ENCODE results near the gene ANO2. TPM values are rescaled to one million over a fixed set of nuclear protein-coding genes. Genes with fewer than 3 reads are reported as not detected.

ANO2 gene
- total RNA-seq, 6 experiments from 2014 or later, result 0.15 to 0.51 (median 0.25) TPM; not detected in 3

GRCh38 chr12:5622280-5622679 lies 322.8 kb downstream of the ANO2 start:
- TF ChIP-seq CTCF (IDR thresholded peaks at IDR 0.05), result no peak
- Mint-ChIP-seq H3K4me3 (no peak overlapping the region), H3K27ac (no peak overlapping the region), H3K9me3 (peaks cover 4% of the 10 kb centered on the region; the same call in 1 of the 2 replicates), H3K27me3 (ENCODE audit: insufficient read depth) (peaks cover 33% of the 10 kb centered on the region), H3K36me3 (ENCODE audit: low read depth) (no peaks in the 10 kb centered on the region), H3K4me1 (ENCODE audit: low read depth) (no peaks in the 10 kb centered on the region)
- no peak for DNase-seq

- TF ChIP-seq CTCF (IDR thresholded peaks at IDR 0.05), result no peak
- Mint-ChIP-seq H3K27ac (no peak overlapping the region), H3K36me3 (ENCODE audit: low read depth) (no peaks in the 10 kb centered on the region), H3K9me3 (peaks cover 4% of the 10 kb centered on the region; the same call in 1 of the 2 replicates), H3K27me3 (ENCODE audit: insufficient read depth) (peaks cover 31% of the 10 kb centered on the region), H3K4me3 (no peak overlapping the region), H3K4me1 (ENCODE audit: low read depth) (no peaks in the 10 kb centered on the region)
- DNase-seq, result no peak
These were observed 323.7 kb downstream of the ANO2 start for GRCh38 chr12:5621329-5621728.

- H3K27ac Mint-ChIP-seq, result no peak overlapping the region
- H3K27me3 Mint-ChIP-seq (ENCODE audit: insufficient read depth), result peaks cover 26% of the 10 kb centered on the region
- TF ChIP-seq CTCF (IDR thresholded peaks at IDR 0.05), result no peak
- peaks cover 4% of the 10 kb centered on the region; the same call in 1 of the 2 replicates for H3K9me3 Mint-ChIP-seq
- no peaks in the 10 kb centered on the region for H3K4me1 Mint-ChIP-seq (ENCODE audit: low read depth)
- H3K4me3 Mint-ChIP-seq, result no peak overlapping the region
- H3K36me3 Mint-ChIP-seq (ENCODE audit: low read depth), result no peaks in the 10 kb centered on the region
- no peak for DNase-seq
These were observed 324.2 kb downstream of the ANO2 start for GRCh38 chr12:5620896-5621295.

- H3K4me1 Mint-ChIP-seq (ENCODE audit: low read depth), result no peaks in the 10 kb centered on the region; the same call in 1 of the 2 replicates
- no peaks in the 10 kb centered on the region for H3K36me3 Mint-ChIP-seq (ENCODE audit: low read depth)
- H3K9me3 Mint-ChIP-seq, result peaks cover 4% of the 10 kb centered on the region; the same call in 1 of the 2 replicates
- H3K27ac Mint-ChIP-seq, result no peak overlapping the region
- H3K27me3 Mint-ChIP-seq (ENCODE audit: insufficient read depth), result peaks cover 20% of the 10 kb centered on the region
- DNase-seq, result no peak
- no peak for TF ChIP-seq CTCF (IDR thresholded peaks at IDR 0.05)
- H3K4me3 Mint-ChIP-seq, result no peak overlapping the region
These were observed 325.4 kb downstream of the ANO2 start for GRCh38 chr12:5619628-5620027.

- no peak for DNase-seq
- Mint-ChIP-seq H3K4me3 (no peak overlapping the region), H3K27ac (no peak overlapping the region), H3K36me3 (ENCODE audit: low read depth) (no peaks in the 10 kb centered on the region), H3K4me1 (ENCODE audit: low read depth) (no peaks in the 10 kb centered on the region; the same call in 1 of the 2 replicates), H3K9me3 (peaks cover 4% of the 10 kb centered on the region; the same call in 1 of the 2 replicates), H3K27me3 (ENCODE audit: insufficient read depth) (peaks cover 16% of the 10 kb centered on the region)
- no peak for TF ChIP-seq CTCF (IDR thresholded peaks at IDR 0.05)
These were observed 328.2 kb downstream of the ANO2 start for GRCh38 chr12:5616854-5617253.

GRCh38 chr12:5615760-5616159 lies 329.3 kb downstream of the ANO2 start:
- Mint-ChIP-seq H3K36me3 (ENCODE audit: low read depth) (no peaks in the 10 kb centered on the region), H3K4me1 (ENCODE audit: low read depth) (no peaks in the 10 kb centered on the region; the same call in 1 of the 2 replicates), H3K27ac (no peak overlapping the region), H3K9me3 (peaks cover 4% of the 10 kb centered on the region; the same call in 1 of the 2 replicates), H3K4me3 (no peak overlapping the region), H3K27me3 (ENCODE audit: insufficient read depth) (peaks cover 14% of the 10 kb centered on the region)
- no peak for TF ChIP-seq CTCF (IDR thresholded peaks at IDR 0.05)
- DNase-seq, result no peak

All from HFFc6 (cell line).